Measurements from ENCODE around the gene SCN2B. TPM values are rescaled to one million over a fixed set of nuclear protein-coding genes. Genes with fewer than 3 reads are reported as not detected.

The SCN2B gene, protein sequence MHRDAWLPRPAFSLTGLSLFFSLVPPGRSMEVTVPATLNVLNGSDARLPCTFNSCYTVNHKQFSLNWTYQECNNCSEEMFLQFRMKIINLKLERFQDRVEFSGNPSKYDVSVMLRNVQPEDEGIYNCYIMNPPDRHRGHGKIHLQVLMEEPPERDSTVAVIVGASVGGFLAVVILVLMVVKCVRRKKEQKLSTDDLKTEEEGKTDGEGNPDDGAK
- total RNA-seq, result under 1 TPM in 1 of 2 donors, not detected in 1; 0.05 TPM

DNA sequence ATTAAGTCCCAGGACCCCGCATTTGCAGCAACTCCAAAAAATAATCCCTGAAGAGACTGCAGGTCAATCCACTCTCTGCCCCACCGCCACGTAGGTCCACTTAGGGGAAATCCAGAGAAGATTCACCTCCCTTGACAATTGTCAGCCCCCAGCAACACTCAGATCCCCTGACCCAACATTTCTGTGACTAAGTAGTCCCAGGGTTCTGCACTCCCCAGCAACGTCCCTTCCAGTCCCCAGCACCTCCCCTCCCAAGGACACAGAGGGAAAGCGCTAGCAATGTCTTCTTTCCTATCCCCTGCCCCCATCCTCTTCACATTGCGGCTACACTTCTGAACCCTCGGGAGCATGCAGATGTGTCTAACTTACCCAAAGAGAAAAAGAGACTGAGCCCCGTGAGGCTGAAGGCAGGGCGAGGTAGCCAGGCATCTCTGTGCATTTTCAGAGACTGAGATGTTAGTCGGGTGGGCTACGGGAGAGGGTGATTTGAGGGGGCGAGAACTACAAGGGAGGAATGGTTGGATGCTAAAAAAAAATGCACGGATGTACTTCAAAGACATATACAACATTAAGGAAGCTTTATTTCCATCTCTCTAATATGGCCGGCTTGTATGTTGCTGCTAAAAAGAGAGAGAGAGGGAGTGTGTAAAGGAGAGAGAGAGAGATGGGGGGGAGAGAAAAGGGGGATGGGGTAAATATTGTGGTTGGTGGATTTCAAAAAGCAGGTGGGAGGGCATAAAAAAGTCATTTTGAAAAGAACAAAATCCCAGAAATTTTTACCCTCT is at the start of gene SCN2B:
Gene SCN2B (minus strand): TSS at position 647 of the 785 bp plus-strand sequence. CDS start 208 bp downstream, at position 439.
- H3K36me3 Mint-ChIP-seq, result no peaks in the 10 kb centered on the region
- no peak for DNase-seq (ENCODE audit: low spot score in 2 of 2)
- H3K9me3 Mint-ChIP-seq, result no peaks in the 10 kb centered on the region
- no peak for ATAC-seq
- H3K27ac Mint-ChIP-seq, result peak within 1 kb of the TSS in 1 of 2 donors; percentile 58

DNA sequence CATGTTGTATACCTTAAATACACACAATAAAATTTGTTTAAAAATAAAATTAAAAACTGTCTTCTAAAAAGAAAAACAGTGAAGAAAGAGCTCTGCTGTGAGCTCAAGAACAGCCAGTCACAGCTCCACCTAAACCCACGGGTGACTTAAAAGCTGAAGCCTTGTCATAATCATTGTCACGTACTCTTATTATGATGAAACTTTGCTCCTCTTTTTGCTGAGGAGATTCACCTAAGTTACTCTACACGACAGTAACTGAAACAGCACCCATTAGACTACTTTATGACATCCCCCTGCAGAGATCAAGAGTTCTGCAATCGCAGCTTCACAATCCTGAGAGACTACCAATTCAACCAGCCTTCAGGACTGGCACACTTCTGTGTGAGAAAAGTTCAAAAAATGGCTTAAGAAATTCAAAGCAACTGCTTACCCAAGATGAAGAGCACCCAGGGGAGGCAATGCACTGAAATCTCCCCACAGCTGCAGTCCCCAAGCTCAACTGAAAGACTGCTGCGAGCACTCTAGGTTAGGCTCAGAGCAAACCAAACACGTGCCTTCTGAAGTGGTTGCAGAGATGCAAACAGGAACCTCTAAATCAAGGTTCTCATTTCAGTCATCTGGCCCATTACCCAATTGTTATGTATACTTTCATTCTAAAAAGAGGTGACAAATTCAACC is 48.2 kb upstream of the SCN2B start, which contains the start of gene JAML:
Gene JAML (minus strand): TSS at position 501 of the 678 bp plus-strand sequence. CDS start 10,145 bp downstream, outside the sequence.
- peaks cover 61 to 72% of the 10 kb centered on the region in 2 donors for H3K36me3 Mint-ChIP-seq
- peak; percentile 70 to 82 for ATAC-seq
- peaks cover 0 to 5% of the 10 kb centered on the region in 2 donors for H3K9me3 Mint-ChIP-seq
- peak within 1 kb of the TSS in 1 of 2 donors; percentile 95 for H3K27ac Mint-ChIP-seq
- peak in 1 of 2 donors; percentile 68 for DNase-seq (ENCODE audit: low spot score in 2 of 2)

DNA sequence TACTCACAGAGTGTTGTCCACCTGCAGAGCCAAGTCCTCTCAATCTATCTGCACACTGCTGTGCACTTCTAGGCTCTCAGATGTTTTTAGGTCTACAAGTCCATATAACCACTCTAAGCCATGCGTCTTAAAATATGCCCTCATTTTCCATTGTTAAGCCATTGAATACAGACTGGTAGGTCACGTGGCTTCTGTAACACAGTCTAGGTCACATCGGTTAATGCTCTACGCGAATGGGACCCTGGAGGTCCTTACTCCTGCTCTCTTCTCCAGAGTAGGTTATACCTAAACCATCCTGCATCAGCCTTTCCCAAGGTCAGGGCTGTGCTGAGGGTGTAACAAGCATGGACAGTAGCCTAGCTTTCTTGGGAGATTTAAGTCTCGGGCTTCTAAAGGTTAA is 47.6 kb upstream of the SCN2B start:
- peaks cover 0 to 5% of the 10 kb centered on the region in 2 donors for H3K9me3 Mint-ChIP-seq
- no peak for DNase-seq (ENCODE audit: low spot score in 2 of 2)
- H3K36me3 Mint-ChIP-seq, result peaks cover 61 to 72% of the 10 kb centered on the region in 2 donors
- H3K27ac Mint-ChIP-seq, result peak overlapping the region in 1 of 2 donors; percentile 95
- ATAC-seq, result peak; percentile 12 to 25

DNA sequence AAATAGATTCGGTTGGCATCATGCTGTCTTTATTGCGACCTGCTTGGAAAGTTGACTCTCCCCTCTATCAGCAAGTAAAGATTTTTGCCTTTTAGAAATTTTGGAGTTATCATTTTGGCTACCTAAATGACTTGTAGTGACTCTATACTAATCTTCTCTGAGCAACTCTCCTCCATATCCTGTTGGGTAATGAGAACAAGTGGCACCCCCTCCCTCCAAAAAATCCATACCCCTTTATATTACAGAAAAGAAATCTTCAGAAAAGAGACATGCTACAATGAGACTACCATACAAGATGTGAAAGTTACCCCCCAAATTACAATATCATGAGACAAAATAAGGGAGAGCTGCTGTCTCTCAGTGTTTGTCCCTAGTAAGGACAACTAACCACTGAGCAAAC is 47.1 kb upstream of the SCN2B start:
- H3K27ac Mint-ChIP-seq, result peak overlapping the region in 1 of 2 donors; percentile 95
- ATAC-seq, result peak; percentile 7 to 10
- H3K36me3 Mint-ChIP-seq, result peaks cover 65 to 74% of the 10 kb centered on the region in 2 donors

DNA sequence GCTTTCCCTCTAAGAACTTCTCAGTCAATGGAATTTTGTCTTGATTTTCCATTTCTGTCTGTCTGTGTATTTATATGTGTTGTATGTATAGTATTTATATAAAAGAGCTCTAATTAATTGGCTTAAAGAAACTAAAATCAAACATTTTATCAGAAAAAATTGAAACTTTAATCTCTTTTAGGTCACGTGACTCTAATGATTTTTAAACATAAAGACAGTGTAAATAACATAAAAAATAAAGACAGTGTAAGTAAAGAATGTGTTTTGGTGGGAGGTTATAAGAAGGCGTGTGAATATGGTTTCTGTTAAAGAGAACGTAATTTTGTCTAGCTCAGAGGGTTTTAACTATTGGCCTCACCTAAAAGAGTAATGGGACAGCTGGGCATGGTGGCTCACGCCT is 46.0 kb upstream of the SCN2B start:
- peak overlapping the region in 1 of 2 donors; percentile 95 for H3K27ac Mint-ChIP-seq
- ATAC-seq, result no peak
- peaks cover 59 to 71% of the 10 kb centered on the region in 2 donors for H3K36me3 Mint-ChIP-seq
- peaks cover 0 to 5% of the 10 kb centered on the region in 2 donors for H3K9me3 Mint-ChIP-seq
- DNase-seq (ENCODE audit: low spot score in 2 of 2), result no peak

More for the DNA sequence above, 47.1 kb upstream of the SCN2B start:
- H3K9me3 Mint-ChIP-seq, result peaks cover 0 to 5% of the 10 kb centered on the region in 2 donors
- DNase-seq (ENCODE audit: low spot score in 2 of 2), result no peak

DNA sequence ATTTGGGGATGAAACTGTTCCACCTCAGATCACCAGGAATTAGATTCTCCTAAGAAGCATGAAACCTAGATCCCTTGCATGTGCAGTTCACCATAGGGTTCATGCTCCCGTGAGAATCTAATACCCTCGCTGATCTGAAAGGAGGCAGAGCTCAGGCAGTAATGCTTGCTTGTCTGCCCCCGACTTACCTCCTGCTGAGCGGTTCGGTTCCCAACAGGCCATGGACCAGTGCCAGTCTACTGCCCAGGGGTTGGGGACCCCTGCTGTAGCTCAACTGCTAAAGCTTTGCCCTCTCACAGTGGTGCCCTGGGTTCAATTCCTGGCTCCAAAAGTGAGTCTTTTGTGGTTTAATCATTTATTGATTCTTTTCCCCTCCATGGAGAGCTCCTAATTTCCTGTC is 45.0 kb upstream of the SCN2B start:
- H3K36me3 Mint-ChIP-seq, result peaks cover 51 to 63% of the 10 kb centered on the region in 2 donors
- H3K27ac Mint-ChIP-seq, result peak overlapping the region in 1 of 2 donors; percentile 95
- ATAC-seq (no peak), DNase-seq (ENCODE audit: low spot score in 2 of 2) (no peak)
- H3K9me3 Mint-ChIP-seq, result peaks cover 0 to 5% of the 10 kb centered on the region in 2 donors

DNA sequence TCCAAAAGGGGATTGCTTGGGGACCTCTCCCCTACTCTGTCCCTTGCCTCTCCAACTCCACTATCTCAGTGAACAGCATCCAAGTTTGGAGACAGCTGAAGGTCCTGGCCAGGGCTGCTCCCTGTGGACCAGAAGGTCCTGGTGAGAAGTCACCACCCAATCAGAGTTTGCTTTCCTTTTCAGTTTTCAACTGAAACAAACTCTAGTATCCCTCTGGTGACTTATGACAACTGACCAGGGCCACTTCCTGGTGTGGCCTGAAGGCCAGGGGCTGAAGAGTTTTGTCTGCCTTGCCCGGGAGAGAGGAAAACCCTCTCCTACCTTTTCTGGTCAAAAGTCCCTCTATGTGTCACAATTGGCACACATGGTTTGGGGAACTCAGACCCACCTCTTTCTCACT is 43.3 kb upstream of the SCN2B start:
- DNase-seq (ENCODE audit: low spot score in 2 of 2), result no peak
- peak in 1 of 2 donors; percentile 13 for ATAC-seq
- peak overlapping the region in 1 of 2 donors; percentile 99 for H3K27ac Mint-ChIP-seq
- H3K9me3 Mint-ChIP-seq, result no peaks in the 10 kb centered on the region
- peaks cover 40 to 46% of the 10 kb centered on the region in 2 donors for H3K36me3 Mint-ChIP-seq

DNA sequence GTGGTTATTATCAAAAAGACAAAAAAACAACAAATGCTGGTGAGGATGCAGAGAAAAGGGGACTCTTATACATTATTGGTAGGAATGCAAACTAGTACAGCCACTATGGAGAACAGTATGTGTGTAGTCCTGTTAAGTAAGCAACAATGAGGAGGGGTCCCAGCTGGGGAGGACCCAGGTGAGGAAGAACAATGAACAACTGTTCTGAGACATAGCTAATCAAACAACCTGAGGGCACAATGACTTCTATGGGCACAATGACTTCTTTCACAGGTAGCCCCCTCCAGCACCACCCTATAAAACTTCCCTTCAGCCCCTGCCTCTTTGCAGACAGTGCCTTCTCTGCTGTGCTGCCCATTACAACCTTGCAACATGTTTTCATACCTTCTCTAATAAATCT is 42.8 kb upstream of the SCN2B start:
- Mint-ChIP-seq H3K27ac (peak overlapping the region in 1 of 2 donors; percentile 99), H3K36me3 (peaks cover 44 to 49% of the 10 kb centered on the region in 2 donors), H3K9me3 (no peaks in the 10 kb centered on the region)
- DNase-seq (ENCODE audit: low spot score in 2 of 2), result no peak
- ATAC-seq, result no peak

DNA sequence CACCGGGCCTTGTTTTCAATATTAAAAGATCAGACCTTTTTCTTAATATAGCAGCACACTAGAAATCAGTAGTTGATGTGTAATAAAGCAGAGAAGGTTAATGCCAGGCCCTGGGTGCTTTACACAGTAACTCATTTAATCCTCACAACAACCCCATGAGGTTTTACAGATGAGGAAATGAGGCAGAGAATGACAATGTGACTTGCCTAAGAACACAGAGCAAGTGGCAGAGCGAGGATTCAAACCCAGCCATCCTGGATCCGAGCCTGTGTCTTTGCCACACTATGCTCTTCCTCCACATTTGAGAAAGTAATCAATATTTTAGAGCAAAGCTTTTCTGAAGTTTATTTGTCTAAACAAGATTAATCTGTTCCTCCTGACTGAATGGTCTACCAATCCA is 41.1 kb upstream of the SCN2B start:
- Mint-ChIP-seq H3K36me3 (peaks cover 48 to 50% of the 10 kb centered on the region in 2 donors), H3K27ac (peak overlapping the region in 1 of 2 donors; percentile 99), H3K9me3 (no peaks in the 10 kb centered on the region)
- ATAC-seq (peak; percentile 68 to 74), DNase-seq (ENCODE audit: low spot score in 2 of 2) (no peak)

DNA sequence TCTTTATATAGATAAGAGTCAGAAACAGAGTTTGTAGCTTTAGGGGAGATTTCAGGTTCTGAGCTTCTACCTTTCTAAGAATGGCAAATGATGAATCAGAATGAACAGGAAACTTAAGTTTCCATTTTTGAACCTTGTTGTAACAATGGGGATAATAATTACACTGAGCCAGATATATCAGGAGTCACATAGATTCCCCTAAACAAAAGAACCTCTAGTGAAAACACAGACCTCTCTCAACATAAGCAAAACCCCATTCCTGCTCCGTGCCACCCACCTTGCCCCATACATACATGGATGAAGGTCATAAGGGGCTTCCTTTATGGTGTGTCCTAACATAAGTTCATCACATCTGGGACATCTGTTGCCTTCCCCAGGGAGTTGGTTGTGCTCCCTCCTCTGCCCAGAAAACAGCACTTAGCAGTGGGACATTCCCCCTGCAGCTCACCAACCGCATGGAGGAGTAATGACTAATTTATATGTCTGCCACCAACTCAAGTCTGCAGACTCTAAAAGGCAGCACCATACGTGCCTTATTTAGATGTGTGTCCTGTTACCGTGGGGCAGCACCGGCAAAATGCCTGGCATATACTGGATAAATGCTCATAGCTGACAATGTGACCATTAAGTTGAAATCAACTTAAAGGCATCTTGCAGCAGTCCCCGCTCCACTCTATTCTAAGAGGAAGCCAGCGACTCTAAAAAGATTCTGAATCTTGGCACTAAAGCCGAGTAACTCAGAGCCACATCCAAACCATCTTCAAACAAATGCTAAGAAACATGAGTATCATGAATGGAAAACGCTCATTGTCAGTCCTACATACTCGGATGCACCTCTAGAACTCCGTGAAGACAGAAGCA is 40.4 kb upstream of the SCN2B start:
- peaks cover 50 to 56% of the 10 kb centered on the region in 2 donors for H3K36me3 Mint-ChIP-seq
- H3K27ac Mint-ChIP-seq, result peak overlapping the region in 1 of 2 donors; percentile 99
- DNase-seq (ENCODE audit: low spot score in 2 of 2), result peak; percentile 57 to 79
- ATAC-seq, result peak; percentile 82
- H3K9me3 Mint-ChIP-seq, result no peaks in the 10 kb centered on the region

DNA sequence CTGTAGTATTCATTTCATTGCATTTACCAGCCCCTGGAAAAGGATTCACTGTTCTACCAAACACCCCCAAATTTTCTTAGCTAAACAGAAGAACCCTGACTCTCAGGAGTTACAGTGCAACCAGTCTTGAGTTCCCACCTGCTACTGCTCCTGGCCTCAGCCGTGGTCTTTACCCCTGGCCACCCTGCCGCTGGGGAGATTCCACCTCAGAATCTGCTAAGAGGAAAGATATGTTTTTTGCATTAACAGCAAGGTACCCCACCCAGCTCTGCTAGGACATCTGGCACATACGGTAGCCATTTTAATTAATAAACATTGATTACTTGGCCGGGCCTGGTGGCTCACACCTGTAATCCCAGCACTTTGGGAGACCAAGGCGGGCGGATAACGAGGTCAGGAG is 39.3 kb upstream of the SCN2B start:
- DNase-seq (ENCODE audit: low spot score in 2 of 2), result no peak
- no peaks in the 10 kb centered on the region for H3K9me3 Mint-ChIP-seq
- no peak for ATAC-seq

DNA sequence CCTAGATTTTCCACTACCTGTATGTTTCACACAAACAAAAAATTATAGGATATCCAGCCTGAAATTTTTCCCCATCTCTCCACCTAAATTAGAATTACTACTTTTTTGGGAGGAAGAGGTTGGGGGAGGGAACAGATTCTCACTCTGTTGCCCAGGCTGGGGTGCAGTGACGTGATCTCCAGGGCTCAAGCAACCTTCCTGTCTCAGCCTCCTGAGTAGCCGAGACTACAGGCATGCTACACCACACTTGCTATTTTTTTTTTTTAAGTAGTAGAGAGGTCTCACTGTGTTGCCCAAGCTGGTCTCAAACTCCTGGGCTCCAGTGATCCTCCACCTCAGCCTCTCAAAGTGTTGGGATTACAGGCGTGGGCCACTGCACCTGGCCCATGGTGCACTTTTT is 38.8 kb upstream of the SCN2B start:
- H3K36me3 Mint-ChIP-seq, result peaks cover 63 to 65% of the 10 kb centered on the region in 2 donors

More for the DNA sequence above, 39.3 kb upstream of the SCN2B start:
- H3K27ac Mint-ChIP-seq, result peak overlapping the region in 1 of 2 donors; percentile 99
- peaks cover 60 to 63% of the 10 kb centered on the region in 2 donors for H3K36me3 Mint-ChIP-seq

DNA sequence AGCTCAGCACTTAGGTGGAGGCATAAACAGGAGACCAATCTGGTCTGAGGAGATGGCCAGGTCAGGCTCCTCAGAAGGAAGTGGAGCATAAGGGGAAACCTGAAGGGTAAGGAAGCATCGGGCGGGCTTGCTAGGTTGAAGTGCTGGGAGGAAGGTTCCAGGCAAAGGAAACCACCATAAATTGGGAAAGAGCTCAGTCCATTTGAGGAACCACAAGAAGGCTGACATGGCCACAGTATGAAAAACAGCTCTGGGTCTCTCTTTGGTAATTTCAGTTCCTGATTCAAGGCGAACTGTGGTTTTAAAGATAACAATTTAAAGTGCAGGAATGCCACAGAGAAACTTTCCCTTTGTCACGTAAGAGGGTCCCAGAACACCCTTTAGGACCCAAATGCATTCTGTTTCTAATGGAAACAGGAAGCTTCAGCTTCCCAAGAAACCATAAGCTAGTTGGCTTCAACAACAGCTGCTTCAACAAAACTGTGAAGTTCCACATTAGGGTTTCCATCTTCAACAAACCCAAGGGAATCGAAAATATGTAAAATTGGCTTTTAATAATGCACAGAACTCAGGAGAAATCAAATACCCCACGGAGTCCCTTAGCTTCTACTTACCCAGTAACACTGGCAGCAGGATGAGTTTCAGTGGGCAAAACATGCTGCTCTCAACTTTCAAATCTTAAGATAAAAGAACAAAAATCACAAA is 37.9 kb upstream of the SCN2B start:
- ATAC-seq, result no peak
- Mint-ChIP-seq H3K9me3 (no peaks in the 10 kb centered on the region), H3K36me3 (peaks cover 61 to 63% of the 10 kb centered on the region in 2 donors), H3K27ac (peak overlapping the region in 1 of 2 donors; percentile 99)
- DNase-seq (ENCODE audit: low spot score in 2 of 2), result no peak

More for the DNA sequence above, 38.8 kb upstream of the SCN2B start:
- ATAC-seq (no peak), DNase-seq (ENCODE audit: low spot score in 2 of 2) (no peak)
- H3K9me3 Mint-ChIP-seq, result no peaks in the 10 kb centered on the region
- H3K27ac Mint-ChIP-seq, result peak overlapping the region in 1 of 2 donors; percentile 99

DNA sequence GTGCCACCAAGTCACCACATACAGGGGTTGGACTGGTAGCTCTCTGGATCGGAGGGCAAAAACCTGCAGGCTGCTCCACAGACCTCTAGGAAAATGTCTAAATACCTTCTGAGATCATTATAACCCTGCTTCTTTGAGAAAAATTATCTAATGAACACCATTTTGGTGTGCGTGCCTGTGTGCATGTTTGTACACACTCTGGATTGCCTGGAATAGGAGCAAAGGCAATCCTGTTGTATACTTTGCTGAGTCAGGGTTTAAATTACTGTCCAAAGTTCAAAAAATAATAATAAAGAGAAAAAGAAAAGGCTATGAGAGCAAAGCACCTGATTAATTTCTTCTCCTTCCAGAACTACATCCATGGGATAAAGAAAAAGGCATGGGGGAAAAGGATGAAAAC is 37.3 kb upstream of the SCN2B start:
- H3K27ac Mint-ChIP-seq, result peak overlapping the region in 1 of 2 donors; percentile 99
- H3K9me3 Mint-ChIP-seq, result no peaks in the 10 kb centered on the region
- ATAC-seq (no peak), DNase-seq (ENCODE audit: low spot score in 2 of 2) (no peak)
- peaks cover 61 to 62% of the 10 kb centered on the region in 2 donors for H3K36me3 Mint-ChIP-seq

DNA sequence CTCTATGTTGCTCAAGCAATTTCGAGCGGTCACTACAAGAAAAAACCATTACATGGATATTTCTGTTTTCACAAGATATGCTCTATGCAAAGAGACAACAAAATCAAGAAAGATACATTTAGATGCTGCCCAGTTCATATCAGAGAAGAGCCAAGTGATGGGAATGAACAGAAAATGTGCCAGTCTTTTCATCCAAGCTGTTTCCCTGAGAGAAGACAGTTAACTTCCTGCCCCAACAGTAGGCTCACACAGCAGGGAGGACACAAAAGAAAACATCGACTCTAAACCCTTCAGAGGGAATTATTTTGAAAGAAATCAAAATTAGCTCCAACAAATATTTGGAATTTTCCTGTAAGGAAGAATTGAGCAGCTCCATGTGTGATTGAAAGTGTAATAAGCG is 36.8 kb upstream of the SCN2B start:
- H3K36me3 Mint-ChIP-seq, result peaks cover 56 to 61% of the 10 kb centered on the region in 2 donors
- H3K9me3 Mint-ChIP-seq, result no peaks in the 10 kb centered on the region
- ATAC-seq (no peak), DNase-seq (ENCODE audit: low spot score in 2 of 2) (no peak)
- peak overlapping the region in 1 of 2 donors; percentile 58 for H3K27ac Mint-ChIP-seq
